ENCODE measurements around the gene OAS2. TPM values are rescaled to one million over a fixed set of nuclear protein-coding genes. Genes with fewer than 3 reads are reported as not detected.

OAS2 gene
- total and polyA plus RNA-seq, 2 of the 4 experiments (the other 2 are of a cell fraction): under 0.01 TPM; not detected in 1

- H2BK20ac ChIP-seq (ENCODE audit: low read depth, low read length): no peak overlapping the region
- ATAC-seq (ENCODE audit: low read depth): no peak
- H4K20me1 ChIP-seq (ENCODE audit: insufficient read depth, low read length): no peaks in the 10 kb centered on the region
- H3K14ac ChIP-seq (replicated peaks; ENCODE audit: low read depth, low read length): no peak overlapping the region
- no peak overlapping the region for H2AK9ac ChIP-seq (replicated peaks; ENCODE audit: low read depth, low read length, poor library complexity)
- ChIA-PET CTCF (no interaction called here), POLR2A (ENCODE audit: unreplicated experiment) (no interaction called here)
- H2AFZ ChIP-seq (replicated peaks; ENCODE audit: low read length, poor library complexity): no peak overlapping the region
- no peak overlapping the region for H4K91ac ChIP-seq (ENCODE audit: insufficient read depth, low read depth, low read length)
- H3K27ac ChIP-seq (ENCODE audit: insufficient read depth, low read length): no peak overlapping the region
- no peak overlapping the region for H2BK120ac ChIP-seq (ENCODE audit: low read depth, low read length)
- no peak overlapping the region for H3K9ac ChIP-seq (ENCODE audit: low read depth, low read length)
- H3K18ac ChIP-seq (ENCODE audit: low read depth, low read length): no peak overlapping the region
- dilution Hi-C loops (cut with HindIII; ENCODE audit: low sequenced_read_pairs, unreplicated experiment) (no loop called here), in situ Hi-C loops (cut with MboI; ENCODE audit: low sequenced_read_pairs) (no loop called here), intact Hi-C loops (cut with micrococcal nuclease) (no loop called here)
- no peak overlapping the region for H3K23ac ChIP-seq (ENCODE audit: low read depth, low read length)
- no peak overlapping the region for H4K5ac ChIP-seq (ENCODE audit: low read depth, low read length)
- peaks cover 30% of the 10 kb centered on the region for H3K27me3 ChIP-seq (ENCODE audit: control insufficient read depth, insufficient read depth, low read length)
- no peaks in the 10 kb centered on the region for H3K9me3 ChIP-seq (ENCODE audit: control insufficient read depth, insufficient read depth, low read length)
- no peak overlapping the region for H2BK15ac ChIP-seq (ENCODE audit: low read depth, low read length)
- no peak overlapping the region for H4K8ac ChIP-seq (ENCODE audit: low read depth in 2 of 2, low read length in 2 of 2)
- WGBS, 2 experiments (ENCODE audit: extremely low coverage in 2 of 2, insufficient read length in 1 of 2): no CpG with 5 or more reads among the region's 10 CpGs
- no peak overlapping the region for H3K4me3 ChIP-seq (ENCODE audit: insufficient read depth, low read depth, low read length)
- no peaks in the 10 kb centered on the region for H3K79me1 ChIP-seq (ENCODE audit: low read depth in 1 of 2, low read length in 2 of 2)
- no TSS peak for BruUV-seq (replicated peaks)
- no peaks in the 10 kb centered on the region for H3K4me1 ChIP-seq (ENCODE audit: control insufficient read depth, insufficient read depth, low read length)
- H3K4me2 ChIP-seq (ENCODE audit: low read depth, low read length): no peak overlapping the region
- TF ChIP-seq RCOR1 (IDR thresholded peaks at IDR 0.05; ENCODE audit: insufficient replicate concordance, low read length) (no peak), MAZ (IDR thresholded peaks at IDR 0.05; ENCODE audit: borderline replicate concordance, low read depth, low read length) (no peak)
- no peak overlapping the region for H3K4ac ChIP-seq (ENCODE audit: low read depth, low read length)
- no peak overlapping the region for H3K56ac ChIP-seq (ENCODE audit: extremely low read depth, insufficient read depth, low read length)
- no peak overlapping the region for H2AK5ac ChIP-seq (ENCODE audit: low read depth, low read length)
- H2BK5ac ChIP-seq (ENCODE audit: low read depth, low read length, poor library complexity, severe bottlenecking): no peak overlapping the region
- DNase-seq: no peak
- H3K9me1 ChIP-seq (ENCODE audit: insufficient read depth, low read length): 0 out of 2 replicates have a peak, but pooled peaks cover 2% of the 10 kb centered on the region
- no peaks in the 10 kb centered on the region for H3K36me3 ChIP-seq (ENCODE audit: control insufficient read depth, insufficient read depth, low read length)
Observed at GRCh38 chr12:113061061-113061694, 82.9 kb downstream of the OAS2 start.

Other genes starting within 250 kb of the OAS2 start
- not detected in 2 replicates for gene RPH3A, start 186.8 kb upstream of the OAS2 start, total RNA-seq (2012; rRNA removed)
- not detected in 2 replicates for gene RPH3A, start 186.8 kb upstream of the OAS2 start, polyA plus RNA-seq (2012; rRNA removed)
- not detected in 2 replicates for gene OAS1, start 71.6 kb upstream of the OAS2 start, total RNA-seq (2012; rRNA removed)
- gene OAS1, start 71.6 kb upstream of the OAS2 start, polyA plus RNA-seq (2012; rRNA removed): not detected in 2 replicates
- gene OAS3, start 40.0 kb upstream of the OAS2 start, total RNA-seq (2012; rRNA removed): 4.1 and 4.4 TPM in 2 replicates
- 6.9 and 7.8 TPM in 2 replicates for gene OAS3, start 40.0 kb upstream of the OAS2 start, polyA plus RNA-seq (2012; rRNA removed)
- not detected in 2 replicates for gene DTX1, start 78.2 kb downstream of the OAS2 start, total RNA-seq (2012; rRNA removed)
- gene DTX1, start 78.2 kb downstream of the OAS2 start, polyA plus RNA-seq (2012; rRNA removed): not detected in 2 replicates
- gene RASAL1, start 157.2 kb downstream of the OAS2 start, total RNA-seq (2012; rRNA removed): not detected in 2 replicates
- gene RASAL1, start 157.2 kb downstream of the OAS2 start, polyA plus RNA-seq (2012; rRNA removed): not detected in 2 replicates
- gene CFAP73, start 171.2 kb downstream of the OAS2 start, total RNA-seq (2012; rRNA removed): not detected in 2 replicates
- gene CFAP73, start 171.2 kb downstream of the OAS2 start, polyA plus RNA-seq (2012; rRNA removed): not detected in 2 replicates
- gene DDX54, start 207.0 kb downstream of the OAS2 start, total RNA-seq (2012; rRNA removed): 23.8 and 24.4 TPM in 2 replicates
- 47.5 and 55.1 TPM in 2 replicates for gene DDX54, start 207.0 kb downstream of the OAS2 start, polyA plus RNA-seq (2012; rRNA removed)
- 14.7 and 15.0 TPM in 2 replicates for gene RITA1, start 207.2 kb downstream of the OAS2 start, total RNA-seq (2012; rRNA removed)
- 14.2 and 15.2 TPM in 2 replicates for gene RITA1, start 207.2 kb downstream of the OAS2 start, polyA plus RNA-seq (2012; rRNA removed)
- 2.0 and 2.5 TPM in 2 replicates for gene TPCN1, start 242.9 kb downstream of the OAS2 start, total RNA-seq (2012; rRNA removed)
- gene TPCN1, start 242.9 kb downstream of the OAS2 start, polyA plus RNA-seq (2012; rRNA removed): 10.4 and 13.2 TPM in 2 replicates